ENCODE results near the gene ZBED6. TPM values are rescaled to one million over a fixed set of nuclear protein-coding genes. Genes with fewer than 3 reads are reported as not detected.

ZBED6 gene
- total and polyA plus RNA-seq, 2 donors from 2014 or later: 0.15 to 37.2 TPM

- TF ChIP-seq CTCF (IDR thresholded peaks at IDR 0.05; ENCODE audit: borderline replicate concordance, extremely low read depth, insufficient read depth): no peak
- FAIRE-seq: no peak
- H3K27ac ChIP-seq (ENCODE audit: low read depth in 2 of 2, low read length in 2 of 2): no peak overlapping the region
- no peak for DNase-seq
- H3K9me3 ChIP-seq (ENCODE audit: control insufficient read depth in 2 of 3, insufficient read depth in 1 of 3, low read length in 3 of 3): no peaks in the 10 kb centered on the region
- H3K9ac ChIP-seq (ENCODE audit: low read length in 3 of 3): no peak overlapping the region
- no peaks in the 10 kb centered on the region for H3K27me3 ChIP-seq (ENCODE audit: control insufficient read depth, insufficient read depth, low read length)
- peak overlapping the region in 2 of 3 donors; percentile 95 to 97 for H3K4me3 ChIP-seq (ENCODE audit: low read length in 3 of 3)
- H3K36me3 ChIP-seq (ENCODE audit: control insufficient read depth in 2 of 3, insufficient read depth in 3 of 3, low read length in 3 of 3): peaks cover 0 to 5% (median 0%) of the 10 kb centered on the region in 3 donors
- H3K4me1 ChIP-seq (ENCODE audit: control insufficient read depth in 2 of 3, insufficient read depth in 2 of 3, low read depth in 1 of 3, low read length in 3 of 3): peaks cover 3 to 18% (median 14%) of the 10 kb centered on the region in 3 donors
- intact Hi-C loops (cut with DNase I): no loop called here
These were observed 1.8 kb downstream of the ZBED6 start for GRCh38 chr1:203797216-203797615.

- TF ChIP-seq CTCF (IDR thresholded peaks at IDR 0.05; ENCODE audit: borderline replicate concordance, extremely low read depth, insufficient read depth): no peak
- H3K4me1 ChIP-seq (ENCODE audit: control insufficient read depth in 2 of 3, insufficient read depth in 2 of 3, low read depth in 1 of 3, low read length in 3 of 3): peaks cover 3 to 18% (median 14%) of the 10 kb centered on the region in 3 donors
- no peaks in the 10 kb centered on the region for H3K27me3 ChIP-seq (ENCODE audit: control insufficient read depth, insufficient read depth, low read length)
- peaks cover 0 to 7% (median 2%) of the 10 kb centered on the region in 3 donors for H3K36me3 ChIP-seq (ENCODE audit: control insufficient read depth in 2 of 3, insufficient read depth in 3 of 3, low read length in 3 of 3)
- H3K4me3 ChIP-seq (ENCODE audit: low read length in 3 of 3): peak overlapping the region in 1 of 3 donors; percentile 10
- H3K9ac ChIP-seq (ENCODE audit: low read length in 3 of 3): no peak overlapping the region
- intact Hi-C loops (cut with DNase I): no loop called here
- FAIRE-seq: no peak
- no peaks in the 10 kb centered on the region for H3K9me3 ChIP-seq (ENCODE audit: control insufficient read depth in 2 of 3, insufficient read depth in 1 of 3, low read length in 3 of 3)
- no peak overlapping the region for H3K27ac ChIP-seq (ENCODE audit: low read depth in 2 of 2, low read length in 2 of 2)
- peak in 1 of 5 donors; percentile 21 for DNase-seq
These were observed 2.7 kb downstream of the ZBED6 start for GRCh38 chr1:203797948-203798655.

GRCh38 chr1:203799157-203799556 lies 3.7 kb downstream of the ZBED6 start:
- H3K4me3 ChIP-seq (ENCODE audit: low read length in 3 of 3): no peak overlapping the region
- peaks cover 0 to 10% (median 7%) of the 10 kb centered on the region in 3 donors for H3K36me3 ChIP-seq (ENCODE audit: control insufficient read depth in 2 of 3, insufficient read depth in 3 of 3, low read length in 3 of 3)
- no peak overlapping the region for H3K27ac ChIP-seq (ENCODE audit: low read depth in 2 of 2, low read length in 2 of 2)
- H3K27me3 ChIP-seq (ENCODE audit: control insufficient read depth, insufficient read depth, low read length): no peaks in the 10 kb centered on the region
- intact Hi-C loops (cut with DNase I): no loop called here
- no peaks in the 10 kb centered on the region for H3K9me3 ChIP-seq (ENCODE audit: control insufficient read depth in 2 of 3, insufficient read depth in 1 of 3, low read length in 3 of 3)
- no peak for TF ChIP-seq CTCF (IDR thresholded peaks at IDR 0.05; ENCODE audit: borderline replicate concordance, extremely low read depth, insufficient read depth)
- no peak for DNase-seq
- peaks cover 3 to 18% (median 14%) of the 10 kb centered on the region in 3 donors for H3K4me1 ChIP-seq (ENCODE audit: control insufficient read depth in 2 of 3, insufficient read depth in 2 of 3, low read depth in 1 of 3, low read length in 3 of 3)
- no peak for FAIRE-seq
- H3K9ac ChIP-seq (ENCODE audit: low read length in 3 of 3): no peak overlapping the region

Data from kidney (tissue), 14 donors.